Measurements from ENCODE around the gene EBF4. TPM values are rescaled to one million over a fixed set of nuclear protein-coding genes. Genes with fewer than 3 reads are reported as not detected.
A peak's percentile ranks its signal among the peaks of the same experiment; 100 is the strongest.

The EBF4 gene
- total and polyA plus RNA-seq, 12 donors, result 2.0 to 8.0 (median 3.7) TPM

- Histone ChIP-seq H3K4me3 (no peak overlapping the region), H3K27me3 (peaks cover 5 to 88% (median 70%) of the 10 kb centered on the region in 7 donors), H3K4me1 (peaks cover 8 to 23% (median 20%) of the 10 kb centered on the region in 9 donors), H3K27ac (no peak overlapping the region), H3K36me3 (no peaks in the 10 kb centered on the region), H3K9me3 (no peaks in the 10 kb centered on the region)
- DNase-seq (no peak), ATAC-seq (peak in 2 of 8 donors; percentile 40 to 43)
- intact Hi-C loops (cut with DNase I), result loop anchor here in 7 of 10 donors (5.0 to 10.0 kb wide), 6 partner anchors 89 to 249 kb away; partner anchors contain the start of genes PCED1A (in 1 of the 7) and VPS16 (in 1 of the 7)
- peak in 7 of 9 donors; percentile 39 to 64 (median 53) for TF ChIP-seq CTCF (IDR thresholded peaks at IDR 0.05)
- 47 to 50% methylated on average over 5 of the region's 5 CpGs for WGBS, 2 donors
Measured at GRCh38 chr20:2756056-2756611, 63.6 kb downstream of the EBF4 start.

- DNase-seq (no peak), ATAC-seq (no peak)
- TF ChIP-seq CTCF (IDR thresholded peaks at IDR 0.05), result no peak
- Histone ChIP-seq H3K4me1 (peaks cover 4 to 14% (median 13%) of the 10 kb centered on the region in 9 donors), H3K27ac (no peak overlapping the region), H3K36me3 (no peaks in the 10 kb centered on the region), H3K4me3 (no peak overlapping the region), H3K27me3 (peaks cover 2 to 84% (median 63%) of the 10 kb centered on the region in 7 donors), H3K9me3 (no peaks in the 10 kb centered on the region)
- intact Hi-C loops (cut with DNase I), result loop anchor here in 7 of 10 donors (5.0 to 10.0 kb wide), 6 partner anchors 88 to 248 kb away; partner anchors contain the start of genes PCED1A (in 1 of the 7) and VPS16 (in 1 of the 7)
- WGBS, 2 donors, result 89 to 92% methylated on average over 5 of the region's 5 CpGs
Measured at GRCh38 chr20:2757001-2757400, 64.4 kb downstream of the EBF4 start.

GRCh38 chr20:2757969-2758368 is 65.4 kb downstream of the EBF4 start:
- Histone ChIP-seq H3K9me3 (no peaks in the 10 kb centered on the region), H3K27ac (no peak overlapping the region), H3K27me3 (peaks cover 0 to 85% (median 57%) of the 10 kb centered on the region in 7 donors), H3K4me1 (peaks cover 0 to 7% (median 5%) of the 10 kb centered on the region in 9 donors), H3K36me3 (no peaks in the 10 kb centered on the region), H3K4me3 (no peak overlapping the region)
- DNase-seq (no peak), ATAC-seq (no peak)
- intact Hi-C loops (cut with DNase I), result loop anchor here in 7 of 10 donors (5.0 to 10.0 kb wide), 6 partner anchors 87 to 247 kb away; partner anchors contain the start of genes PCED1A (in 1 of the 7) and VPS16 (in 1 of the 7)
- WGBS, 2 donors, result 68 to 69% methylated on average over 5 of the region's 5 CpGs
- no peak for TF ChIP-seq CTCF (IDR thresholded peaks at IDR 0.05)

- H3K9me3 ChIP-seq, result no peaks in the 10 kb centered on the region
- no peak overlapping the region for H3K4me3 ChIP-seq
- no peak for ATAC-seq
- no peak overlapping the region for H3K27ac ChIP-seq
- intact Hi-C loops (cut with DNase I), result loop anchor here in 7 of 10 donors (5.0 to 10.0 kb wide), 6 partner anchors 86 to 246 kb away; partner anchors contain the start of genes PCED1A (in 1 of the 7) and VPS16 (in 1 of the 7)
- H3K4me1 ChIP-seq, result no peaks in the 10 kb centered on the region
- WGBS, 2 donors, result 85 to 86% methylated on average over 10 of the region's 10 CpGs
- H3K36me3 ChIP-seq, result no peaks in the 10 kb centered on the region
- DNase-seq, result no peak
- peaks cover 0 to 84% (median 56%) of the 10 kb centered on the region in 7 donors for H3K27me3 ChIP-seq
- TF ChIP-seq CTCF (IDR thresholded peaks at IDR 0.05), result no peak
Measured at GRCh38 chr20:2759143-2759542, 66.6 kb downstream of the EBF4 start.

All from heart right ventricle (tissue), 16 donors.